ENCODE measurements around the gene PRF1. TPM values are rescaled to one million over a fixed set of nuclear protein-coding genes. Genes with fewer than 3 reads are reported as not detected.
A peak's percentile ranks its signal among the peaks of the same experiment; 100 is the strongest.

The PRF1 gene
- total RNA-seq, 4 donors from 2014 or later: 0.26 to 7.3 (median 6.5) TPM

- peaks cover 0 to 4% (median 0%) of the 10 kb centered on the region in 3 donors for H3K9me3 ChIP-seq
- H3K4me3 ChIP-seq: no peak overlapping the region
- peaks cover 0 to 20% (median 5%) of the 10 kb centered on the region in 3 donors for H3K4me1 ChIP-seq
- no peaks in the 10 kb centered on the region for H3K27me3 ChIP-seq
- TF ChIP-seq CTCF (IDR thresholded peaks at IDR 0.05) (no peak), POLR2A (IDR thresholded peaks at IDR 0.05) (no peak)
- no peak overlapping the region for H3K27ac ChIP-seq
- intact Hi-C loops (cut with DNase I): no loop called here
- DNase-seq: no peak
- H3K36me3 ChIP-seq: no peaks in the 10 kb centered on the region
Measured at GRCh38 chr10:70620020-70620289, 17.4 kb upstream of the PRF1 start.

GRCh38 chr10:70619271-70620019 lies 16.9 kb upstream of the PRF1 start:
- Histone ChIP-seq H3K27me3 (no peaks in the 10 kb centered on the region), H3K9me3 (peaks cover 0 to 4% (median 0%) of the 10 kb centered on the region in 3 donors), H3K27ac (no peak overlapping the region), H3K4me1 (peaks cover 0 to 20% (median 5%) of the 10 kb centered on the region in 3 donors), H3K36me3 (no peaks in the 10 kb centered on the region), H3K4me3 (no peak overlapping the region)
- DNase-seq: no peak
- TF ChIP-seq POLR2A (IDR thresholded peaks at IDR 0.05) (no peak), CTCF (IDR thresholded peaks at IDR 0.05) (peak in 3 of 6 experiments; percentile 8 to 52 (median 19))
- 52 to 56% methylated on average over 4 of the region's 4 CpGs for WGBS, 2 donors
- intact Hi-C loops (cut with DNase I): no loop called here

GRCh38 chr10:70618663-70619062 lies 16.1 kb upstream of the PRF1 start:
- no peak for TF ChIP-seq CTCF (IDR thresholded peaks at IDR 0.05)
- TF ChIP-seq POLR2A (IDR thresholded peaks at IDR 0.05): no peak
- Histone ChIP-seq H3K27me3 (no peaks in the 10 kb centered on the region), H3K27ac (no peak overlapping the region), H3K9me3 (peaks cover 0 to 4% (median 0%) of the 10 kb centered on the region in 3 donors), H3K4me1 (peaks cover 0 to 20% (median 5%) of the 10 kb centered on the region in 3 donors), H3K36me3 (no peaks in the 10 kb centered on the region), H3K4me3 (no peak overlapping the region)
- WGBS, 2 donors: 74 to 83% methylated on average over 5 of the region's 5 CpGs
- intact Hi-C loops (cut with DNase I): no loop called here
- no peak for DNase-seq

GRCh38 chr10:70617798-70618568 lies 15.4 kb upstream of the PRF1 start:
- WGBS, 2 donors: 44 to 47% methylated on average over 7 of the region's 7 CpGs
- Histone ChIP-seq H3K4me3 (no peak overlapping the region), H3K27ac (no peak overlapping the region), H3K27me3 (no peaks in the 10 kb centered on the region), H3K4me1 (peaks cover 0 to 20% (median 5%) of the 10 kb centered on the region in 3 donors), H3K36me3 (no peaks in the 10 kb centered on the region), H3K9me3 (peaks cover 0 to 4% (median 0%) of the 10 kb centered on the region in 3 donors)
- TF ChIP-seq POLR2A (IDR thresholded peaks at IDR 0.05) (no peak), CTCF (IDR thresholded peaks at IDR 0.05) (no peak)
- DNase-seq: no peak
- intact Hi-C loops (cut with DNase I): no loop called here

- H3K27ac ChIP-seq: no peak overlapping the region
- 90 to 100% methylated on average over 3 to 4 of the region's 4 CpGs for WGBS, 2 donors
- no peak for DNase-seq
- H3K4me1 ChIP-seq: peaks cover 0 to 15% (median 5%) of the 10 kb centered on the region in 3 donors
- intact Hi-C loops (cut with DNase I): no loop called here
- TF ChIP-seq POLR2A (IDR thresholded peaks at IDR 0.05) (no peak), CTCF (IDR thresholded peaks at IDR 0.05) (no peak)
- peaks cover 0 to 4% (median 0%) of the 10 kb centered on the region in 3 donors for H3K9me3 ChIP-seq
- H3K36me3 ChIP-seq: no peaks in the 10 kb centered on the region
- H3K27me3 ChIP-seq: no peaks in the 10 kb centered on the region
- no peak overlapping the region for H3K4me3 ChIP-seq
Measured at GRCh38 chr10:70616761-70617160, 14.2 kb upstream of the PRF1 start.

All from esophagus squamous epithelium (tissue), 5 donors.